IMR-90 (cell line): Measurements from ENCODE around the gene DCAF6. TPM values are rescaled to one million over a fixed set of nuclear protein-coding genes. Genes with fewer than 3 reads are reported as not detected.

Source experiments
- ATAC-seq: fragments of 200-7000 bp; cut with Tn5 transposase; 2 replicates; pipeline ENCODE4 v1.9.1; 2020; ENCODE audit warnings: low read depth, mild to moderate bottlenecking, moderate library complexity
- BruUV-seq: library from RNA; stranded (reverse); fragments of 400-500 nt; replicated peaks from 2 replicates; lab custom pipeline; 2021; lab: Mats Ljungman, UMichigan
- CTCF ChIA-PET: fragments of 300-600 bp; formaldehyde crosslinking; extraction: SDS; loops from one replicate; lab custom pipeline; 2021; ENCODE audit warnings: antibody characterized with exemption; lab: Yijun Ruan, JAX
- POLR2A ChIA-PET: fragments of 300-600 bp; sonication (Branson Sonifier 250); formaldehyde crosslinking; loops from one replicate; lab custom pipeline; 2022; ENCODE audit warnings: antibody characterized with exemption; ENCODE audit not compliant: unreplicated experiment; lab: Charles Lee
- DNase-seq: peaks from one replicate; pipeline ENCODE4 v3.0.0; 2013
- H2AFZ ChIP-seq: replicated peaks from 2 replicates; pipeline ENCODE3; 2013; ENCODE audit warnings: low read length, mild to moderate bottlenecking; ENCODE audit not compliant: poor library complexity
- H2AK5ac ChIP-seq: 2 replicates; pipeline ENCODE4 v1.6.1; 2013; ENCODE audit warnings: low read depth, low read length, inconsistent platforms
- H2AK9ac ChIP-seq: replicated peaks from 2 replicates; pipeline ENCODE3; 2013; ENCODE audit warnings: mild to moderate bottlenecking, low read depth, low read length, moderate library complexity; ENCODE audit not compliant: poor library complexity
- H2BK120ac ChIP-seq: 2 replicates; pipeline ENCODE4 v1.6.1; 2013; ENCODE audit warnings: low read depth, low read length, inconsistent platforms
- H2BK15ac ChIP-seq: 3 replicates; pipeline ENCODE4 v1.6.1; 2013; ENCODE audit warnings: low read depth, low read length, inconsistent platforms
- H2BK20ac ChIP-seq: 2 replicates; pipeline ENCODE4 v1.6.1; 2013; ENCODE audit warnings: low read depth, mild to moderate bottlenecking, inconsistent platforms, low read length, moderate library complexity
- H2BK5ac ChIP-seq: 2 replicates; pipeline ENCODE4 v1.6.1; 2013; ENCODE audit warnings: mild to moderate bottlenecking, low read depth, low read length, inconsistent platforms; ENCODE audit not compliant: poor library complexity, severe bottlenecking
- H3K14ac ChIP-seq: replicated peaks from 2 replicates; pipeline ENCODE4 v1.6.1; 2013; ENCODE audit warnings: low read depth, low read length, inconsistent platforms
- H3K18ac ChIP-seq: 2 replicates; pipeline ENCODE4 v1.6.1; 2013; ENCODE audit warnings: low read depth, low read length, control low read depth
- H3K23ac ChIP-seq: 2 replicates; pipeline ENCODE4 v1.6.1; 2013; ENCODE audit warnings: low read depth, low read length, inconsistent platforms
- H3K27ac ChIP-seq: 2 replicates; pipeline ENCODE4 v1.5.1; 2013; ENCODE audit warnings: mild to moderate bottlenecking, control low read depth, low read length; ENCODE audit not compliant: insufficient read depth
- H3K27me3 ChIP-seq: 2 replicates; pipeline ENCODE4 v1.6.1; 2013; ENCODE audit warnings: low read length; ENCODE audit not compliant: control insufficient read depth, insufficient read depth
- H3K36me3 ChIP-seq: 2 replicates; pipeline ENCODE4 v1.6.1; 2013; ENCODE audit warnings: low read length, mixed read lengths; ENCODE audit not compliant: control insufficient read depth, insufficient read depth
- H3K4ac ChIP-seq: 2 replicates; pipeline ENCODE4 v1.6.1; 2013; ENCODE audit warnings: low read depth, low read length, inconsistent platforms
- H3K4me1 ChIP-seq: 2 replicates; pipeline ENCODE4 v1.6.1; 2013; ENCODE audit warnings: low read length, mixed read lengths; ENCODE audit not compliant: control insufficient read depth, insufficient read depth
- H3K4me2 ChIP-seq: 2 replicates; pipeline ENCODE4 v1.6.1; 2013; ENCODE audit warnings: low read depth, mild to moderate bottlenecking, control low read depth, low read length, moderate library complexity
- H3K4me3 ChIP-seq: 2 replicates; pipeline ENCODE4 v1.5.1; 2013; ENCODE audit warnings: low read depth, mild to moderate bottlenecking, control low read depth, low read length, moderate library complexity; ENCODE audit not compliant: insufficient read depth
- H3K56ac ChIP-seq: 2 replicates; pipeline ENCODE4 v1.6.1; 2013; ENCODE audit warnings: low read length, inconsistent platforms; ENCODE audit not compliant: insufficient read depth; ENCODE audit errors: extremely low read depth
- H3K79me1 ChIP-seq, 2 experiments: 2 replicates each; pipeline ENCODE4 v1.6.1; 2013; ENCODE audit warnings: low read length in 2 of 2, inconsistent platforms in 1 of 2, low read depth in 1 of 2
- H3K9ac ChIP-seq: 2 replicates; pipeline ENCODE4 v1.6.1; 2013; ENCODE audit warnings: low read depth, low read length, control low read depth
- H3K9me1 ChIP-seq: 2 replicates; pipeline ENCODE4 v1.6.1; 2013; ENCODE audit warnings: low read length, inconsistent platforms; ENCODE audit not compliant: insufficient read depth
- H3K9me3 ChIP-seq: 2 replicates; pipeline ENCODE4 v1.6.1; 2013; ENCODE audit warnings: low read length; ENCODE audit not compliant: control insufficient read depth, insufficient read depth
- H4K20me1 ChIP-seq: 2 replicates; pipeline ENCODE4 v1.6.1; 2013; ENCODE audit warnings: low read length, inconsistent platforms; ENCODE audit not compliant: insufficient read depth
- H4K5ac ChIP-seq: 2 replicates; pipeline ENCODE4 v1.6.1; 2013; ENCODE audit warnings: mild to moderate bottlenecking, low read depth, low read length, control low read depth
- H4K8ac ChIP-seq, 2 experiments: 2 replicates each; pipeline ENCODE4 v1.6.1; 2013; ENCODE audit warnings: low read depth in 2 of 2, low read length in 2 of 2, control low read depth in 1 of 2, inconsistent platforms in 1 of 2
- H4K91ac ChIP-seq: 2 replicates; pipeline ENCODE4 v1.6.1; 2013; ENCODE audit warnings: low read depth, low read length, inconsistent platforms; ENCODE audit not compliant: insufficient read depth
- BHLHE40 ChIP-seq: fragments of 150-350 bp; IDR thresholded peaks from 2 replicates; pipeline ENCODE4 v1.6.1; 2016; ENCODE audit warnings: mild to moderate bottlenecking, low read depth, low read length
- CEBPB ChIP-seq: IDR thresholded peaks from 2 replicates; pipeline ENCODE4 v1.6.1; 2012; ENCODE audit warnings: low read depth, low read length, improper control_type of control experiment
- CHD1 ChIP-seq: IDR thresholded peaks from 2 replicates; pipeline ENCODE4 v1.6.1; 2012; ENCODE audit warnings: low read depth, low read length, improper control_type of control experiment
- FOS ChIP-seq: fragments of 150-350 bp; IDR thresholded peaks from 2 replicates; pipeline ENCODE4 v1.6.1; 2016; ENCODE audit warnings: low read depth, low read length
- MAFK ChIP-seq: IDR thresholded peaks from 2 replicates; pipeline ENCODE4 v1.6.1; 2012; ENCODE audit warnings: low read depth, low read length, improper control_type of control experiment
- MAZ ChIP-seq: IDR thresholded peaks from 2 replicates; pipeline ENCODE4 v1.6.1; 2012; ENCODE audit warnings: low read depth, mild to moderate bottlenecking, low read length, improper control_type of control experiment, moderate library complexity, borderline replicate concordance
- MXI1 ChIP-seq: IDR thresholded peaks from 2 replicates; pipeline ENCODE4 v1.6.1; 2012; ENCODE audit warnings: low read depth, mild to moderate bottlenecking, low read length, moderate library complexity, borderline replicate concordance
- NFE2L2 ChIP-seq: fragments of 150-350 bp; IDR thresholded peaks from 2 replicates; pipeline ENCODE4 v1.6.1; 2016; ENCODE audit warnings: low read depth, mild to moderate bottlenecking, low read length
- RAD21 ChIP-seq: IDR thresholded peaks from 2 replicates; pipeline ENCODE4 v1.6.1; 2012; ENCODE audit warnings: low read length, improper control_type of control experiment
- RCOR1 ChIP-seq: IDR thresholded peaks from 2 replicates; pipeline ENCODE4 v1.6.1; 2012; ENCODE audit warnings: mild to moderate bottlenecking, low read length, improper control_type of control experiment; ENCODE audit not compliant: insufficient replicate concordance
- RFX5 ChIP-seq: IDR thresholded peaks from 2 replicates; pipeline ENCODE4 v1.8.0; 2012; ENCODE audit warnings: low read depth, mild to moderate bottlenecking, low read length, moderate library complexity
- whole genome bisulfite sequencing, 2 experiments: methylation state at CpG; one replicate each; pipeline versions ENCODE4 v1.1.5 to v1.1.7; 2013; ENCODE audit warnings: missing lambda C conversion rate in 2 of 2; ENCODE audit not compliant: insufficient read length in 1 of 2; ENCODE audit errors: extremely low coverage in 2 of 2; 5-methylcytosine and 5-hydroxymethylcytosine counted together
- dilution Hi-C: fragments of 300-500 bp; cut with HindIII; formaldehyde crosslinking; loops from one replicate; pipeline ENCODE4 v1.14.3; 2018; ENCODE audit warnings: low sequenced_read_pairs; ENCODE audit not compliant: unreplicated experiment
- in situ Hi-C: fragments of 300-500 bp; cut with MboI; formaldehyde crosslinking; loops from 3 replicates; pipeline ENCODE4 v1.14.3; 2019; ENCODE audit warnings: low sequenced_read_pairs, inconsistent platforms, mixed read lengths
- intact Hi-C: fragments of 100-400 bp; cut with micrococcal nuclease; formaldehyde crosslinking; loops from 2 replicates; pipeline ENCODE4 v1.10.0; 2022
- polyA plus RNA-seq, 3 experiments: library from polyadenylated mRNA; depleted of rRNA; stranded (reverse); fragments of >200 nt; gene quantifications; 2 replicates each; pipeline ENCODE4 v1.2.3, GENCODE V29; 2012; ENCODE audit warnings: low replicate concordance in 1 of 3
- total RNA-seq: library from RNA; depleted of rRNA; stranded (reverse); fragments of >200 nt; gene quantifications from 2 replicates; pipeline ENCODE4 v1.2.3, GENCODE V29; 2012

DCAF6 gene
- total and polyA plus RNA-seq, 2 of the 4 experiments (the other 2 are of a cell fraction) = 60.4 to 88.7 TPM

- no peak overlapping the region for H3K23ac ChIP-seq
- in situ Hi-C loops = no loop called here
- H3K79me1 ChIP-seq = peaks cover 20 to 28% of the 10 kb centered on the region in 2 experiments
- no peaks in the 10 kb centered on the region; the same call in 1 of the 2 replicates for H3K9me1 ChIP-seq
- WGBS, 2 experiments = no CpG with 5 or more reads among the region's 1 CpG
- no peaks in the 10 kb centered on the region for H3K4me1 ChIP-seq
- no peak overlapping the region for H2AFZ ChIP-seq
- no peak overlapping the region for H3K4me3 ChIP-seq
- no peak overlapping the region for H2AK5ac ChIP-seq
- no peak overlapping the region for H4K91ac ChIP-seq
- dilution Hi-C loops = no loop called here
- H3K27ac ChIP-seq = no peak overlapping the region
- no peak overlapping the region for H3K14ac ChIP-seq
- H2BK120ac ChIP-seq = no peak overlapping the region
- POLR2A ChIA-PET = interaction anchor here (0.6 kb wide), 1 partner anchor 1506 kb away, joined by 5 read pairs; no protein-coding TSS in a partner anchor
- DNase-seq (no peak), ATAC-seq (no peak)
- H3K4me2 ChIP-seq = no peak overlapping the region
- H4K5ac ChIP-seq = no peak overlapping the region
- H2BK15ac ChIP-seq = no peak overlapping the region
- H3K36me3 ChIP-seq = peaks cover 9% of the 10 kb centered on the region
- H2BK20ac ChIP-seq = no peak overlapping the region
- no peak overlapping the region for H4K8ac ChIP-seq
- H2BK5ac ChIP-seq = no peak overlapping the region
- H3K56ac ChIP-seq = no peak overlapping the region
- TF ChIP-seq NFE2L2 (no peak), MAZ (no peak), RFX5 (no peak), CEBPB (no peak), FOS (no peak), MXI1 (no peak), RCOR1 (no peak), CHD1 (no peak), MAFK (no peak), RAD21 (no peak), BHLHE40 (no peak)
- no peak overlapping the region for H3K4ac ChIP-seq
- no peaks in the 10 kb centered on the region for H3K27me3 ChIP-seq
- H3K18ac ChIP-seq = no peak overlapping the region
- H3K9me3 ChIP-seq = no peaks in the 10 kb centered on the region
- H3K9ac ChIP-seq = no peak overlapping the region
- H4K20me1 ChIP-seq = no peaks in the 10 kb centered on the region
- BruUV-seq = no TSS peak
- H2AK9ac ChIP-seq = no peak overlapping the region
- CTCF ChIA-PET = no interaction called here
- intact Hi-C loops = loop anchor here (10.0 kb wide), 1 partner anchor 54 kb away; no protein-coding TSS in a partner anchor
Measured at GRCh38 chr1:168001213-168001612, 64.7 kb downstream of the DCAF6 start.
